ENCODE measurements around the gene MYOF.

DNA sequence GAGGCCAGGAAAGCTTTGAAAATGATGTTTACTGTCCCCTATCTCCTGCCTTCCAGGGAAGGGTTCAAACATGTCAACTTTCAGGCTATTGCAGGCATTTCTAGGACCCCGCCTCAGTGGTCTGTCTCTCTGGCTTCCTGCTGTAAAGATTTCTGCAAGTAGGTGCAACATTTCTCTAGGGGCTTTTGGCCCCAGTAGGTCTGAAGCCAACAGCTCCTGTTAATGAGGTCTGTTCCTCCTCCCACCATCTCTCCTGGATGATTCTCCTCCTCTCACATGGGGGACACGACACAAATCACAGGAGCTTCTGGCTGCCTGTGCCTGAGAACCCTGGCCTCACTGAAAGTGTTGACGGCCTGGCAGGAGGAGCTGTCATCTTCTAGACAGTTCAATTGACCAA lies 214.1 kb downstream of the MYOF start:
- TF ChIP-seq, protein P1, sequence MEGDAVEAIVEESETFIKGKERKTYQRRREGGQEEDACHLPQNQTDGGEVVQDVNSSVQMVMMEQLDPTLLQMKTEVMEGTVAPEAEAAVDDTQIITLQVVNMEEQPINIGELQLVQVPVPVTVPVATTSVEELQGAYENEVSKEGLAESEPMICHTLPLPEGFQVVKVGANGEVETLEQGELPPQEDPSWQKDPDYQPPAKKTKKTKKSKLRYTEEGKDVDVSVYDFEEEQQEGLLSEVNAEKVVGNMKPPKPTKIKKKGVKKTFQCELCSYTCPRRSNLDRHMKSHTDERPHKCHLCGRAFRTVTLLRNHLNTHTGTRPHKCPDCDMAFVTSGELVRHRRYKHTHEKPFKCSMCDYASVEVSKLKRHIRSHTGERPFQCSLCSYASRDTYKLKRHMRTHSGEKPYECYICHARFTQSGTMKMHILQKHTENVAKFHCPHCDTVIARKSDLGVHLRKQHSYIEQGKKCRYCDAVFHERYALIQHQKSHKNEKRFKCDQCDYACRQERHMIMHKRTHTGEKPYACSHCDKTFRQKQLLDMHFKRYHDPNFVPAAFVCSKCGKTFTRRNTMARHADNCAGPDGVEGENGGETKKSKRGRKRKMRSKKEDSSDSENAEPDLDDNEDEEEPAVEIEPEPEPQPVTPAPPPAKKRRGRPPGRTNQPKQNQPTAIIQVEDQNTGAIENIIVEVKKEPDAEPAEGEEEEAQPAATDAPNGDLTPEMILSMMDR (conservative IDR thresholded peaks at IDR 0.05 in 1 of 2, IDR thresholded peaks at IDR 0.05 in 1 of 2; ENCODE audit: extremely low read depth in 1 of 2, insufficient read depth in 1 of 2, low read depth in 1 of 2, low read length in 2 of 2) = no peak
- no peak for TF ChIP-seq EZH2 (IDR thresholded peaks at IDR 0.05; ENCODE audit: borderline replicate concordance, low read length)
